DOHH2 (cell line): ENCODE results near the gene STAT2.

ENCODE experiments used
- CTCF ChIP-seq: fragments of 200-600 bp; sonication (generic); IDR thresholded peaks from one replicate; pipeline ENCODE4 v1.5.1; 2014; ENCODE audit warnings: antibody characterized with exemption, mild to moderate bottlenecking, low read depth, low read length; ENCODE audit not compliant: poor library complexity, severe bottlenecking
- EZH2phosphoT487 ChIP-seq: fragments of 200-600 bp; sonication (generic); IDR thresholded peaks from 2 replicates; pipeline ENCODE4 v1.6.1; 2017; ENCODE audit warnings: borderline replicate concordance, mild to moderate bottlenecking, antibody characterized with exemption, low read length, moderate library complexity, mixed read lengths

- TF ChIP-seq CTCF (no peak), EZH2phosphoT487 (no peak)
These were observed 26.0 kb upstream of the STAT2 start for GRCh38 chr12:56385873-56386272.
